Dermis lymphatic vessel endothelial cell (primary cell): ENCODE results near the gene GNAI2. TPM values are rescaled to one million over a fixed set of nuclear protein-coding genes. Genes with fewer than 3 reads are reported as not detected.

ENCODE experiments used
- total RNA-seq: library from RNA; depleted of rRNA; stranded (reverse); fragments of >200 nt; gene quantifications from 2 replicates; pipeline ENCODE4 v1.2.1, GENCODE V29; 2014

GNAI2 gene
- total RNA-seq, result 332 and 397 TPM in 2 replicates

DNA sequence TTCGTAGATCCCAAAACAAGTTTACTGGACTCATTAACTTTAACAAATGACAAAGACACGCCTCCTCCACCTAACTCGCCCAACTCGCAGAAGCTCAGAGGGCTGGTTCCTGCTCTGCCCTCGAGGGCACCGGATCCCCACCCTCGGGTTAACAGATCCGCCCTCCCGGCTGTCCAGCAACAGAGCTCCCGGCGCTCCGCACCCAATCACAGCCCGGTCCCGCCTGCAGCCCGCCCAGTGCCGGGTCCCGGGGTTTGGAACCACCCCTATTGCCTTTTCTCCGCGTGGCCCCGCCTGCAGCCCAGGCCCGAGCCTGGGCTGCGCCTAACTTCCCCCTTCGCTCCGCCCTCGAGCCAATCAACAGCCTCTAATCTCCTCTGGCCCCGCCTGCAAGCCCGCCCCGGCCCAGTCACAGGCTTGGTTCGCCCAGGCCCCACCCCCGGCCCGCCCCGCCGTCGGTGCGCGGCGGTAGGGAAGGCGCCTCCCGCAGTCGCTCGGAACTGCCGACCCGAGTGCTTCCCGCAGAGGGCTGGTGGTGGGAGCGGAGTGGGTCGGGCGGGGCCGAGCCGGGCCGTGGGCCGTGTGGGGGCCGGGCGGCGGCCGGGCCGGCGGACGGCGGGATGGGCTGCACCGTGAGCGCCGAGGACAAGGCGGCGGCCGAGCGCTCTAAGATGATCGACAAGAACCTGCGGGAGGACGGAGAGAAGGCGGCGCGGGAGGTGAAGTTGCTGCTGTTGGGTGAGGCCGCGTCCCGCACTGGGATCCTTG, at the start of gene GNAI2:
TSS of gene GNAI2 (plus strand) at position 489 of the 768 bp plus-strand sequence. CDS start at position 621, 132 bp downstream.

DNA sequence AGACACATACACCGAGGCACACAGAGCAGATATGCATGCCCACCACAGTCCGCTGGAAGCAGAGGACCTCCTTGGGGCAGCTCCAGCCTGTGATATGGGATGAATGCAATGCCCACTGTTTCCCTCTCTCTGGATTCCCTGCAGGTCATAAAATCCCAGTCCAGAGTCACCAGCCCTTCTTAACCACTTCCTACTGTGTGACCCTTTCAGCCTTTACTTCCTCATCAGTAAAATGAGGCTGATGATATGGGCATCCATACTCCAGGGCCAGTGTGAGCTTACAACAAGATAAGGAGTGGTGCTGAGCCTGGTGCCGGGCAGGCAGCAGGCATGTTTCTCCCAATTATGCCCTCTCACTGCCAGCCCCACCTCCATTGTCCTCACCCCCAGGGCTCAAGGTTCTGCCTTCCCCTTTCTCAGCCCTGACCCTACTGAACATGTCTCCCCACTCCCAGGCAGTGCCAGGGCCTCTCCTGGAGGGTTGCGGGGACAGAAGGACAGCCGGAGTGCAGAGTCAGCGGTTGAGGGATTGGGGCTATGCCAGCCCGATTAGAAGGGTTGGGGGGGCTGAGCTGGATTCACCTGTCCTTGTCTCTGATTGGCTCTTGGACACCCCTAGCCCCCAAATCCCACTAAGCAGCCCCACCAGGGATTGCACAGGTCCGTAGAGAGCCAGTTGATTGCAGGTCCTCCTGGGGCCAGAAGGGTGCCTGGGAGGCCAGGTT, 44.9 kb upstream of the GNAI2 start, which contains the start of gene GNAT1:
TSS of gene GNAT1 (plus strand) at position 675 of the 725 bp plus-strand sequence. CDS start 116 bp downstream, outside the sequence.

DNA sequence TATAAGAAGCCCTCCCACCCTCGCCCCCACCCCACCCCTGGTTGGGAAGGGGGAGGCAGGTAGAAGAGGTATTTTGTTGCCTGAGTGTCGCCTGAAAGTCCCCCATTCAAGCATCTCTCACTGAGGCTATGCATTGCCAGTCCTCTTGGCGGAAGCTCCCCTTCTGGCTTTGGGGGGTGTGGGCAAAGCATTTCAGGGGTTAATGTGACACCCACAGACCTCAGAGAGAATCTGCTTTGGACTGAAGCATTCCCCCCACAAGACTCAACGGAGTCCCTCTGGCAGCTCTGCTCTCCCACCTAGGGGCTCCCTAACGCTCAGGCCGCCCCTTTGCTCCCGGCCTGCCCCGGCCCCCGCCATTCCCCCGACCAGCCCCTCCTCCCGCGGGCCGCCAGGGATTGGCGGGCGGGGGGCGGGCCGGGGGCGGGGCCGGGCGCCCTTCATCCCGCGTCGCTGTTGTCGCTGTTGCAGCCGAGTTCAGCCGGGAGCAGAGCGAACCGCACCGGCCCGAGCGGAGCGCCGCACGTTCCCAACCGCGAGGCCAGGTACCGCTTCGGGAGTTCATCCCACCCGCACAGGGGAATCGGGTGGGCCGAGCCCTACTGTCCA, 31.1 kb upstream of the GNAI2 start, which contains the start of gene SLC38A3:
TSS of gene SLC38A3 (plus strand) at position 468 of the 609 bp plus-strand sequence. CDS start 8,929 bp downstream, outside the sequence.

DNA sequence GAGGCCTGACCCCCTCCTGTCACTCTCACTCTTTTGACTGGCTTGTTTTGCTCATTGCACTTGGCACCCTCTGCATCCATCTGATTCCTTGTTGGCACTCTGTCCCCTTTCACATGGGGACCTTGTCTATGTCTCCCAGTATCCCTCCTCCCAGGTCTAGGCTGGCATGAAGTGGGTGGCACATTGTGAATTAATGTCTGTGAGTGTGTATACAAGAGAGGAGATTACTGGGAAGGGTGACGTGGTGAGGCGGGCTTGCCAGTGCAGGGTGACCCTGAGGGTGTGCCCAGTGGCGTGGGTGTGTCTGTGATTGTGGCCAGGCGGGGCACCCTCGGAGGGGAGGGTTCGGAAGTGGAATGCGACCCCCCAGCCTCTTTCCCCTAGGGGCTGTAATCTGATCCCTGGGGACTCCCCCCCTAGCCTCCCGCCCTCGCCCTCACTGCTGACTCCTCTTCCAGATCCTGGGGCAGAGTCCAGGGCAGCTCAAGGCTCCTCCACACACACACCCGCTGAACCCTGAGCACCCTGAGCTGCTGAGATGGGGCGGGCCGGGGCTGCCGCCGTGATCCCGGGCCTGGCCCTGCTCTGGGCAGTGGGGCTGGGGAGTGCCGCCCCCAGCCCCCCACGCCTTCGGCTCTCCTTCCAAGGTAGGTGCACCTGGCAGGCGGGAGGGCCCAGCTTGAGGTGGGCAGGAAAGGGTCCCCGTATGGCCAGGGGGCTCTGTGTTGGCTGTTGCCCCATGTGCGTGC, 32.9 kb downstream of the GNAI2 start, which contains the start of gene SEMA3B:
TSS of gene SEMA3B (plus strand) at position 445 of the 749 bp plus-strand sequence. CDS start at position 539, 94 bp downstream.

DNA sequence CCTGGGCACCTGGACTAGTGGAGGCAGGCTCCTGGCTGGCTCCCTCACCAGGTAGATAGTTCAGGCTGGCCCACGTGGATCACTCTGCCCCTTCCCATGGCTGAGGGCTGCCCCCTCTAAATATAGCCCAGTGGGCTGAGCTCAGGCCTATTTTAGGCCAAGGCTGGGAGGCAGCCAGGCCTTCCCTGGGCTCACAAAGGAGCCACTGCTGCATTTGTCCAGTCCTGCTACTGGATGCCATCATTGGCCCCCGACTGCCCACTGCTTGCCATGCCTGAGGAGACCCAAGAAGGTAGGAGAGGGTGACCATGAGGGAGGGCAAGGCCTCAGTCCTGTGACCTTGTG, 42.8 kb downstream of the GNAI2 start, which contains the start of gene LSMEM2:
TSS of gene LSMEM2 (plus strand) at position 208 of the 345 bp plus-strand sequence. CDS start at position 235, 27 bp downstream.

DNA sequence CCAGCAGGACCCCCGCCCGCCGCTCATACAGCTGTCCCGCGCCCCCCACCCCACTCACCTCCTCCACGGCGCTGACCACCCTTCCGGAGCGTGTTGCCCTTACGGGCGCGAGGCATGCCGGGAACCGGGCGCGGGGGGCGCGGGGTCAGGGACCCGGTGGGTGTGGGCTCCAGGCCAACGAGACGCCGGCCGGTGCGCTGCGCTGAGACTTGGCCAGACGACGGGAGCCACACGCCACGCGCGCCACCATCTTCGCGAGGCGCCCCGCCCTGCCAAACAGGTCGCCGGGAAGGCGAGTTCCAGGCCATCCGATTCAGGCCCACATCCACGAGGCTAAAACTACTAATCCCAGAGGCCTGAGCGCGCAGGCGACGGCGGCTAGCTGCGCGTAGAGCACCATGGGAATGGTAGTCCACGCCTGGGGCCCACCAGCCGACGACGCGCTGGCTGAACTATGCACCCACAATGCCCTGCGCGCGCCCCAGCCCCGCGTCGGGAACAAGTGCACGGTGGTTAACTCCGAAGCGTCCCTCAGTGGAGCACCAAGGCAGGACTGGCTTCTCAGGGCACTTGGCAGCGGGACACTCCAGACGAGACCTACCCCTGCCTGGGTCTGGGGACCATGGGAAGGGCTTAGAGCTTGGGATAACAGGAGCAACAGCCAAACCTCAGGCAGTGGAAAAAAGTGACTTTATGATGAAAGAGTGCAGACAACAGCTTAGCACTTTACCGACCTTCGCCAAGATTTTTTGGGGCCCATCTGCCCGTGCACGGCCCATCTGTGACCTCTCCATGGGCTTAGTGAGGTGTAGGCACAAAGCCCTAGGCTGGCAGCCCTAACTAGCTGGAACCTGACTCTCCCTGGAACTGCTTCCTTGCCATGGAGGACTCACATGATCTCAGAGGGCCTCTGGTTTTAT, 56.4 kb downstream of the GNAI2 start, which contains the start of gene IFRD2:
TSS of gene IFRD2 (minus strand) at position 271 of the 920 bp plus-strand sequence. CDS start at position 116, 155 bp downstream.

DNA sequence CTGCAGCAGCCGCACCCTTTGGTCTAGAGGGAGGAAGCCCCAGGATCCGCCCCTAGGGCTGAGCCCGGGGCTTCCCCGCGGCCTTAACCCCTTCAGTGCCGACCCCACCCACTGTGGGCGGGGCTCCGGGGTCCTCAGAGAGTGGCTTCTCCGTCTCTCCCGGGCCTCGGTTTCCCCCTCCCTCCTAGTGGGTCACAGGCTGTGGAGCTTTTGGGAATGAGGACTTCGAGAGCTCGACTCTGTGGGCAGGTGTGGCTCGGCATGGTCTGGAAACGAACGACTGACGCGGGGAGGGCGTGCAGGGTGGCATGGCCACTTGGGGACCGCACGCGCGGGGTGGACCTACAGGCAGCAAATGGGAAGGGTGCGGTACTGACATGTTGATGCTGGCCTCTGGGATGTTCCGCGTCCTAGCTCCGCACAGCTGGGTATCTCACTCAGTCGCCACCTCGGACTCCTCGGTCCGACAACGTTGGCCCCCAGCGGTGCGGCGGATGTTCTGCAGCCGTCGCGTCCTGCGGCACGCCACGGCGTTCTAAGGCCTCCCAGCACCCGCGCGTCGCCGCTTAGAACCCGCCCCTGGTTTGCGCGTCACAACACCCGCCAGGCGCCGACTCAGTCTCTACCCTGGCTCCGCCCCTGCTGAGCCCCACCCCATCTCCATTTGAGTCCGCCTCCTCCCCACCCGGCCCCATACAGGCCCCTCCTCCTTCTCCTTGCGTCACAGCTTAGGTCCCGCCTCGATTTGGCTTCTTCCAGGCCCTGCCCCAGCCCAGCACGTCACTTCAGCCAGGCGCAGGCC, 63.0 kb downstream of the GNAI2 start, which contains the start of the genes HYAL3 and NAA80:
TSS of gene HYAL3 (minus strand) at position 570 of the 802 bp plus-strand sequence. CDS start 3,803 bp downstream, outside the sequence.
TSS of gene NAA80 (minus strand) at position 570 of the 802 bp plus-strand sequence. CDS start 1,942 bp downstream, outside the sequence.

DNA sequence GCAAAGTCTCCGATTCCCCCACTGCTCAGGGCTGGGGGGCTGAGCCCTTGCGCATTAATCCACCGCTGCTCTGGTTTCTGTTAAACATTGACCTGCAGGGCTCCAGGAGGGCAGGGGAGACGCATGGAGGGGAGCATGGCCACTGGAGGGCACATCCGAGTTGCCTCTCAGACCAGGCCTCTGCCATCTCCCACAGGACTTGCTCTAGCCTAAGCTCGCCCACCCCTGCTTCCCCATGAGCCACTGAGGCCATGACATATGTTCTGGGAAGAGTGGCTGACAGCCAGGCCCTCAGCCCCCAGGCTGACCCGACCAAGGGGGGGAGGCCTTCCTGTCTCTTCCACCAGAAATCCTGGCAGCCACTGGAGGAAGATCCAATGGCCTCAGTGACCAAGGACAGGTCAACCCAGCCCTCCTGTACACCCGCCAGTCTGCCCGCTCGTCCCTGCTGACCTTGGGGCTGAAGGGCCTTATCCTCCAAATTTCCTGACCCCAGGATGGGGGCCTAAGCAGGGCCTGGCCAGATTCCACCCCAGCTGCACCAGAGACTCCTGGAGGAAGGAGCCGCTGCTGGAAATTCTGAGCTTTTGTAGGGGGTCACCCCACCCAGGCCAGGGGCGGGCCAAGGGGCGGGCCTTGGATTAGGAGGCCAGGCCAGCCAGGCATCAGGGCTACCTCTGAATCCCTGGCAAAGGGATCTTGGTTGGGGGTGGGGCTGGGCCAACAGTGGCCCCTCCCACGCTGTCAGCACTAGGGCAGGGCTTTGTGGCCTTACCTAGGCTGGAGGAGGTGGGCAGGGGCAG, 67.2 kb downstream of the GNAI2 start, which contains the start of gene HYAL1:
TSS of gene HYAL1 (minus strand) at position 562 of the 803 bp plus-strand sequence. CDS start 618 bp downstream, outside the sequence.

Other genes starting within 250 kb of the GNAI2 start
- gene RBM5, start 147.3 kb upstream of the GNAI2 start, total RNA-seq, result 127 and 181 TPM in 2 replicates
- 13.5 and 14.2 TPM in 2 replicates for gene SEMA3F, start 80.9 kb upstream of the GNAI2 start, total RNA-seq
- gene GNAT1, start 44.6 kb upstream of the GNAI2 start, total RNA-seq, result not detected in 2 replicates
- under 0.01 and 0.17 TPM in 2 replicates for gene SLC38A3, start 30.9 kb upstream of the GNAI2 start, total RNA-seq
- 0.54 and 0.86 TPM in 2 replicates for gene SEMA3B, start 32.9 kb downstream of the GNAI2 start, total RNA-seq
- gene LSMEM2, start 42.9 kb downstream of the GNAI2 start, total RNA-seq, result not detected in 2 replicates
- gene IFRD2, start 56.2 kb downstream of the GNAI2 start, total RNA-seq, result 78.2 and 93.9 TPM in 2 replicates
- gene HYAL3, start 63.2 kb downstream of the GNAI2 start, total RNA-seq, result 15.0 and 19.0 TPM in 2 replicates
- 3.7 and 5.1 TPM in 2 replicates for gene NAA80, start 63.2 kb downstream of the GNAI2 start, total RNA-seq
- 6.4 and 7.6 TPM in 2 replicates for gene HYAL1, start 67.4 kb downstream of the GNAI2 start, total RNA-seq
- 413 and 447 TPM in 2 replicates for gene HYAL2, start 86.5 kb downstream of the GNAI2 start, total RNA-seq
- 20.5 and 23.8 TPM in 2 replicates for gene TUSC2, start 92.0 kb downstream of the GNAI2 start, total RNA-seq
- 15.3 and 24.7 TPM in 2 replicates for gene RASSF1, start 104.6 kb downstream of the GNAI2 start, total RNA-seq
- gene ZMYND10, start 109.5 kb downstream of the GNAI2 start, total RNA-seq, result under 0.01 and 0.11 TPM in 2 replicates
- gene NPRL2, start 114.6 kb downstream of the GNAI2 start, total RNA-seq, result 13.2 and 14.1 TPM in 2 replicates
- 13.6 and 17.6 TPM in 2 replicates for gene CYB561D2, start 114.7 kb downstream of the GNAI2 start, total RNA-seq
- 30.0 and 35.7 TPM in 2 replicates for gene TMEM115, start 123.3 kb downstream of the GNAI2 start, total RNA-seq